Peyer's patch (tissue), 4 donors: ENCODE data around the gene LGALS4. TPM values are rescaled to one million over a fixed set of nuclear protein-coding genes. Genes with fewer than 3 reads are reported as not detected.

Experiments used
- DNase-seq, 3 donors: peaks; one replicate each; pipeline ENCODE4 v3.0.0-alpha.2; 2017 to 2019
- H3K27ac ChIP-seq, 4 donors: fragments of 200-600 bp; sonication (generic); one replicate each; pipeline ENCODE4 v1.5.1; 2016 to 2019
- H3K27me3 ChIP-seq, 2 donors: fragments of 200-600 bp; sonication (generic); one replicate each; pipeline ENCODE4 v1.5.1; 2019
- H3K36me3 ChIP-seq, 3 donors: fragments of 200-600 bp; sonication (generic); one replicate each; pipeline ENCODE4 v1.5.1; 2016 to 2019
- H3K4me1 ChIP-seq, 4 donors: fragments of 200-600 bp; sonication (generic); one replicate each; pipeline ENCODE4 v1.5.1; 2016 to 2019
- H3K4me3 ChIP-seq, 4 donors: fragments of 200-600 bp; sonication (generic); 1 replicate in 3 of 4; 2 replicates in 1 of 4; pipeline ENCODE4 v1.5.1; 2016 to 2019; ENCODE audit warnings: mild to moderate bottlenecking in 1 of 4
- H3K9me3 ChIP-seq, 4 donors: fragments of 200-600 bp; sonication (generic); one replicate each; pipeline ENCODE4 v1.5.1; 2016 to 2019; ENCODE audit warnings: mild to moderate bottlenecking in 1 of 4
- CTCF ChIP-seq, 6 experiments: fragments of 450-650 bp in 4 of 6; fragments of 200-600 bp in 2 of 6; sonication (generic) in 1 of 6; IDR thresholded peaks; one replicate each; pipeline ENCODE4 v1.5.1; 2017 to 2019; ENCODE audit warnings: antibody characterized with exemption in 6 of 6, mild to moderate bottlenecking in 3 of 6, moderate library complexity in 1 of 6
- POLR2A ChIP-seq, 2 donors: fragments of 450-650 bp; IDR thresholded peaks; one replicate each; pipeline ENCODE4 v1.5.1; 2017; ENCODE audit warnings: antibody characterized with exemption in 2 of 2, mild to moderate bottlenecking in 2 of 2, moderate library complexity in 2 of 2
- total RNA-seq, 4 donors: library from RNA; depleted of rRNA; stranded (reverse); fragments of >200 nt; gene quantifications; one replicate each; pipeline ENCODE4 v1.1.0, GENCODE V29; 2016

LGALS4 gene
- total RNA-seq, 4 donors from 2014 or later = 1,215 to 4,170 (median 2,579) TPM

- H3K36me3 ChIP-seq = peaks cover 0 to 4% (median 0%) of the 10 kb centered on the region in 3 donors
- H3K4me1 ChIP-seq = peaks cover 0 to 24% (median 16%) of the 10 kb centered on the region in 4 donors
- DNase-seq = peak; percentile 66 to 81 (median 74)
- TF ChIP-seq POLR2A (IDR thresholded peaks at IDR 0.05) = peak in 1 of 2 donors; percentile 40
- TF ChIP-seq CTCF (IDR thresholded peaks at IDR 0.05) = no peak
- no peaks in the 10 kb centered on the region for H3K27me3 ChIP-seq
- peak overlapping the region; percentile 83 to 96 (median 94) for H3K4me3 ChIP-seq
- H3K27ac ChIP-seq = peak overlapping the region; percentile 99 to 100 (median 100)
- H3K9me3 ChIP-seq = no peaks in the 10 kb centered on the region
Measured at GRCh38 chr19:38852231-38853044, 39.7 kb upstream of the LGALS4 start.

- H3K36me3 ChIP-seq = peaks cover 0 to 11% (median 0%) of the 10 kb centered on the region in 3 donors
- peak overlapping the region; percentile 99 to 100 (median 100) for H3K27ac ChIP-seq
- H3K27me3 ChIP-seq = no peaks in the 10 kb centered on the region
- peaks cover 0 to 26% (median 19%) of the 10 kb centered on the region in 4 donors for H3K4me1 ChIP-seq
- peak; percentile 95 to 98 (median 96) for DNase-seq
- peak; percentile 65 to 93 for TF ChIP-seq POLR2A (IDR thresholded peaks at IDR 0.05)
- no peak for TF ChIP-seq CTCF (IDR thresholded peaks at IDR 0.05)
- peak overlapping the region; percentile 83 to 96 (median 94) for H3K4me3 ChIP-seq
- no peaks in the 10 kb centered on the region for H3K9me3 ChIP-seq
Measured at GRCh38 chr19:38851622-38852230, 39.0 kb upstream of the LGALS4 start.

GRCh38 chr19:38850976-38851621 is 38.4 kb upstream of the LGALS4 start:
- peak in 2 of 3 donors; percentile 60 to 68 for DNase-seq
- H3K4me1 ChIP-seq = peaks cover 0 to 26% (median 22%) of the 10 kb centered on the region in 4 donors
- TF ChIP-seq CTCF (IDR thresholded peaks at IDR 0.05) (no peak), POLR2A (IDR thresholded peaks at IDR 0.05) (no peak)
- H3K27me3 ChIP-seq = no peaks in the 10 kb centered on the region
- peak overlapping the region; percentile 83 to 96 (median 94) for H3K4me3 ChIP-seq
- no peaks in the 10 kb centered on the region for H3K9me3 ChIP-seq
- peaks cover 0 to 17% (median 0%) of the 10 kb centered on the region in 3 donors for H3K36me3 ChIP-seq
- peak overlapping the region; percentile 99 to 100 (median 100) for H3K27ac ChIP-seq

- H3K27ac ChIP-seq = peak overlapping the region; percentile 99 to 100 (median 100)
- no peaks in the 10 kb centered on the region for H3K9me3 ChIP-seq
- TF ChIP-seq POLR2A (IDR thresholded peaks at IDR 0.05) = peak; percentile 91 to 99
- peak; percentile 7 to 55 (median 42) for TF ChIP-seq CTCF (IDR thresholded peaks at IDR 0.05)
- H3K4me3 ChIP-seq = peak overlapping the region; percentile 94 to 100 (median 96)
- DNase-seq = peak in 2 of 3 donors; percentile 98 to 100
- no peaks in the 10 kb centered on the region for H3K27me3 ChIP-seq
- peaks cover 0 to 23% (median 3%) of the 10 kb centered on the region in 3 donors for H3K36me3 ChIP-seq
- H3K4me1 ChIP-seq = peaks cover 0 to 26% (median 22%) of the 10 kb centered on the region in 4 donors
Measured at GRCh38 chr19:38850436-38850975, 37.8 kb upstream of the LGALS4 start.

GRCh38 chr19:38849860-38850435 is 37.2 kb upstream of the LGALS4 start, which contains the start of gene HNRNPL:
Gene HNRNPL, minus strand, starts transcription at chr19:38849986. Its CDS starts 20 bp downstream, at chr19:38849966.
- Histone ChIP-seq H3K36me3 (peaks cover 0 to 29% (median 5%) of the 10 kb centered on the region in 3 donors), H3K4me1 (peaks cover 0 to 26% (median 22%) of the 10 kb centered on the region in 4 donors), H3K4me3 (peak within 1 kb of the TSS; percentile 94 to 100 (median 98)), H3K27ac (peak within 1 kb of the TSS; percentile 100), H3K27me3 (no peaks in the 10 kb centered on the region), H3K9me3 (no peaks in the 10 kb centered on the region)
- DNase-seq = peak in 2 of 3 donors; percentile 99 to 100
- TF ChIP-seq CTCF (IDR thresholded peaks at IDR 0.05) (peak; percentile 38 to 71 (median 56)), POLR2A (IDR thresholded peaks at IDR 0.05) (peak; percentile 90 to 93)
